Upper lobe of left lung (tissue), 6 donors: Measurements from ENCODE around the gene RNASE8. TPM values are rescaled to one million over a fixed set of nuclear protein-coding genes. Genes with fewer than 3 reads are reported as not detected.

ENCODE experiments used
- ATAC-seq, 2 donors: fragments of 200-7000 bp; cut with Tn5 transposase; one replicate each; pipeline ENCODE4 v1.9.1; 2022; ENCODE audit warnings: mild to moderate bottlenecking in 2 of 2, moderate library complexity in 2 of 2; ENCODE audit not compliant: low FRiP score in 2 of 2
- DNase-seq, 2 donors: peaks; one replicate each; pipeline ENCODE4 v3.0.0-alpha.2; 2019 to 2020
- H3K27ac ChIP-seq, 4 donors: fragments of 200-600 bp; sonication (generic); one replicate each; pipeline ENCODE4 v1.5.1; 2016 to 2019
- H3K27me3 ChIP-seq, 4 donors: fragments of 200-600 bp; sonication (generic); one replicate each; pipeline ENCODE4 v1.5.1; 2017 to 2019
- H3K36me3 ChIP-seq, 4 donors: fragments of 200-600 bp; sonication (generic); one replicate each; pipeline ENCODE4 v1.5.1; 2016 to 2019
- H3K4me1 ChIP-seq, 4 donors: fragments of 200-600 bp; sonication (generic); one replicate each; pipeline ENCODE4 v1.5.1; 2018 to 2019
- H3K4me3 ChIP-seq, 4 donors: fragments of 200-600 bp; sonication (generic); one replicate each; pipeline ENCODE4 v1.5.1; 2017 to 2019; ENCODE audit warnings: mild to moderate bottlenecking in 2 of 4, moderate library complexity in 1 of 4
- H3K9me3 ChIP-seq, 4 donors: fragments of 200-600 bp; sonication (generic); one replicate each; pipeline ENCODE4 v1.5.1; 2018 to 2019
- EP300 ChIP-seq, 4 donors: sonication (generic); formaldehyde crosslinking; IDR thresholded peaks; one replicate each; pipeline ENCODE4 v1.5.1; 2017; ENCODE audit warnings: antibody characterized with exemption in 4 of 4, control low read depth in 2 of 4
- POLR2A ChIP-seq, 4 donors: fragments of 450-650 bp; IDR thresholded peaks; one replicate each; pipeline ENCODE4 v1.5.1; 2016 to 2017; ENCODE audit warnings: antibody characterized with exemption in 4 of 4, mild to moderate bottlenecking in 2 of 4
- POLR2AphosphoS5 ChIP-seq, 2 donors: sonication (generic); formaldehyde crosslinking; IDR thresholded peaks; one replicate each; pipeline ENCODE4 v1.5.1; 2017; ENCODE audit warnings: antibody characterized with exemption in 2 of 2
- WGBS, 2 donors: methylation state at CpG; one replicate each; pipeline ENCODE4 v1.1.5; 2017 to 2018; 5-methylcytosine and 5-hydroxymethylcytosine counted together
- total RNA-seq, 6 donors: library from RNA; depleted of rRNA in 4 of 6; stranded (reverse); fragments of >200 nt in 4 of 6; gene quantifications; one replicate each; pipeline versions ENCODE4 v1.1.0 to v1.2.1, GENCODE V29; 2016 to 2021
- TF ChIP-seq, protein P1 (sequence below), 6 experiments: fragments of 450-650 bp in 4 of 6; fragments of 200-600 bp in 2 of 6; sonication (generic) in 2 of 6; IDR thresholded peaks; one replicate each; pipeline ENCODE4 v1.5.1; 2016 to 2019; ENCODE audit warnings: antibody characterized with exemption in 6 of 6
- donor health status: DM: no; HTN: no; CAD: no; lungs with moderate emphysema.
- donor health status: DM: no; HTN: yes; CAD: no; lungs with severe emphysema.

Gene RNASE8
- total RNA-seq, 6 donors from 2014 or later = not detected

DNA sequence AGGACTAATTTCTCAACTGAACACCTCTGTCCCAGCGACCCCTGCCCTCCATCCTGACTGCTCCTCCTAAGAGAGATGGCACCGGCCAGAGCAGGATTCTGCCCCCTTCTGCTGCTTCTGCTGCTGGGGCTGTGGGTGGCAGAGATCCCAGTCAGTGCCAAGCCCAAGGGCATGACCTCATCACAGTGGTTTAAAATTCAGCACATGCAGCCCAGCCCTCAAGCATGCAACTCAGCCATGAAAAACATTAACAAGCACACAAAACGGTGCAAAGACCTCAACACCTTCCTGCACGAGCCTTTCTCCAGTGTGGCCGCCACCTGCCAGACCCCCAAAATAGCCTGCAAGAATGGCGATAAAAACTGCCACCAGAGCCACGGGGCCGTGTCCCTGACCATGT is 14.7 kb upstream of the RNASE8 start:
- Histone ChIP-seq H3K4me1 (peaks cover 36 to 49% (median 41%) of the 10 kb centered on the region in 4 donors), H3K9me3 (no peaks in the 10 kb centered on the region), H3K27ac (peak overlapping the region in 2 of 4 donors; percentile 40 to 70), H3K27me3 (no peaks in the 10 kb centered on the region), H3K36me3 (no peaks in the 10 kb centered on the region), H3K4me3 (no peak overlapping the region)
- TF ChIP-seq, protein P1, sequence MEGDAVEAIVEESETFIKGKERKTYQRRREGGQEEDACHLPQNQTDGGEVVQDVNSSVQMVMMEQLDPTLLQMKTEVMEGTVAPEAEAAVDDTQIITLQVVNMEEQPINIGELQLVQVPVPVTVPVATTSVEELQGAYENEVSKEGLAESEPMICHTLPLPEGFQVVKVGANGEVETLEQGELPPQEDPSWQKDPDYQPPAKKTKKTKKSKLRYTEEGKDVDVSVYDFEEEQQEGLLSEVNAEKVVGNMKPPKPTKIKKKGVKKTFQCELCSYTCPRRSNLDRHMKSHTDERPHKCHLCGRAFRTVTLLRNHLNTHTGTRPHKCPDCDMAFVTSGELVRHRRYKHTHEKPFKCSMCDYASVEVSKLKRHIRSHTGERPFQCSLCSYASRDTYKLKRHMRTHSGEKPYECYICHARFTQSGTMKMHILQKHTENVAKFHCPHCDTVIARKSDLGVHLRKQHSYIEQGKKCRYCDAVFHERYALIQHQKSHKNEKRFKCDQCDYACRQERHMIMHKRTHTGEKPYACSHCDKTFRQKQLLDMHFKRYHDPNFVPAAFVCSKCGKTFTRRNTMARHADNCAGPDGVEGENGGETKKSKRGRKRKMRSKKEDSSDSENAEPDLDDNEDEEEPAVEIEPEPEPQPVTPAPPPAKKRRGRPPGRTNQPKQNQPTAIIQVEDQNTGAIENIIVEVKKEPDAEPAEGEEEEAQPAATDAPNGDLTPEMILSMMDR (IDR thresholded peaks at IDR 0.05) = no peak
- no peak for TF ChIP-seq POLR2AphosphoS5 (IDR thresholded peaks at IDR 0.05)
- DNase-seq (no peak), ATAC-seq (no peak)
- 49 to 67% methylated on average over 8 of the region's 8 CpGs for WGBS, 2 donors

DNA sequence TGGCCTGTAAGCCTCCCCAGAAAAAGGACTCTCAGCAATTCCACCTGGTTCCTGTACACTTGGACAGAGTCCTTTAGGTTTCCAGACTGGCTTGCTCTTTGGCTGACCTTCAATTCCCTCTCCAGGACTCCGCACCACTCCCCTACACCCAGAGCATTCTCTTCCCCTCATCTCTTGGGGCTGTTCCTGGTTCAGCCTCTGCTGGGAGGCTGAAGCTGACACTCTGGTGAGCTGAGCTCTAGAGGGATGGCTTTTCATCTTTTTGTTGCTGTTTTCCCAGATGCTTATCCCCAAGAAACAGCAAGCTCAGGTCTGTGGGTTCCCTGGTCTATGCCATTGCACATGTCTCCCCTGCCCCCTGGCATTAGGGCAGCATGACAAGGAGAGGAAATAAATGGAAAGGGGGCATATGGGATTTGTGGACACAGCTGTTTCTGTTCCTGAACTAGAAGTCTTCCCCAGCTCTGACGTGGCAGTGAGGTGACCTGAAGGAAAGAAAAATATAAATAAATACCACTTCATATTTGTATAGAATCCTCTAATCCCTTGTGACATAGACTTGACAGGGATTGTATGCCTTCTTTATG is 14.1 kb upstream of the RNASE8 start:
- Histone ChIP-seq H3K36me3 (no peaks in the 10 kb centered on the region), H3K27ac (peak overlapping the region in 2 of 4 donors; percentile 40 to 70), H3K4me1 (peaks cover 38 to 48% (median 40%) of the 10 kb centered on the region in 4 donors), H3K9me3 (no peaks in the 10 kb centered on the region), H3K27me3 (no peaks in the 10 kb centered on the region), H3K4me3 (no peak overlapping the region)
- no peak for DNase-seq
- WGBS, 2 donors = 31 to 41% methylated on average over 2 of the region's 2 CpGs
- no peak for TF ChIP-seq EP300 (IDR thresholded peaks at IDR 0.05)
- TF ChIP-seq POLR2A (IDR thresholded peaks at IDR 0.05) = no peak
- no peak for ATAC-seq

DNA sequence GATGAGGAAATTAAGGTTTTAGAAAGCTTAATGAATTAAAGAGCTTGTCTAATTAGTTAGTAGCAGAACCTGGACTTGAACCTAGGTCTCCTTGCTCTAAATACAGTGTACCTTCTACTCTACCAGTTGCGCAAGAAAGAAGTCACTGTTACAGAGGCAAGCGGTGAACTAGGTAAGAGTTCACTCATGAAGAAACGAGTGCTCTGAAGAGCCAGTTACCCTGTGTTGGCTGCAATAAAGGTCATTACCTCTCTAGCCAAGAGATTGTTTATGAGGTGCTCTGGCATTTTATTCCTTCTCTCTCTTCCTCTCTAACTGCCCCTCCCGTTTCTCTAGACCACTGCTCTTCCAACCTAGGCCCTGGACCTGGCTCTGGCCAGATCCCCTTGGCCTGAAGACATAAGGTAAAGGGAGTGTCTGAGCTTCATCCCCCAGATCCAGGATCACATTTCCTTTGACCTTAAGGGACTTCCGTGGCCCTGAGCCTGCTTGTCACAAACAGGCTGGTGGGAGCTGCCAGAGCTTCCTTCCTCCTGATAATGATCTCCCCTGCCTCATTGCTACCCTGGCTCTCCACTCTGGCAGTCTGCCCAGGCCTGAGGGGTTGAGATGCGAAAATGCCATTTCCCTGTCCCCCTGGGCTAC is 13.5 kb upstream of the RNASE8 start:
- ATAC-seq (no peak), DNase-seq (peak in 1 of 2 donors; percentile 41)
- 23 to 36% methylated on average over 6 of the region's 6 CpGs for WGBS, 2 donors
- H3K27ac ChIP-seq = peak overlapping the region in 3 of 4 donors; percentile 8 to 70 (median 40)
- TF ChIP-seq, protein P1 (IDR thresholded peaks at IDR 0.05) = no peak
- TF ChIP-seq POLR2A (IDR thresholded peaks at IDR 0.05) (no peak), EP300 (IDR thresholded peaks at IDR 0.05) (peak in 1 of 4 donors; percentile 23), POLR2AphosphoS5 (IDR thresholded peaks at IDR 0.05) (peak; percentile 55 to 61)
- H3K36me3 ChIP-seq = no peaks in the 10 kb centered on the region
- no peaks in the 10 kb centered on the region for H3K27me3 ChIP-seq
- no peaks in the 10 kb centered on the region for H3K9me3 ChIP-seq
- no peak overlapping the region for H3K4me3 ChIP-seq
- peaks cover 34 to 42% (median 34%) of the 10 kb centered on the region in 4 donors for H3K4me1 ChIP-seq

DNA sequence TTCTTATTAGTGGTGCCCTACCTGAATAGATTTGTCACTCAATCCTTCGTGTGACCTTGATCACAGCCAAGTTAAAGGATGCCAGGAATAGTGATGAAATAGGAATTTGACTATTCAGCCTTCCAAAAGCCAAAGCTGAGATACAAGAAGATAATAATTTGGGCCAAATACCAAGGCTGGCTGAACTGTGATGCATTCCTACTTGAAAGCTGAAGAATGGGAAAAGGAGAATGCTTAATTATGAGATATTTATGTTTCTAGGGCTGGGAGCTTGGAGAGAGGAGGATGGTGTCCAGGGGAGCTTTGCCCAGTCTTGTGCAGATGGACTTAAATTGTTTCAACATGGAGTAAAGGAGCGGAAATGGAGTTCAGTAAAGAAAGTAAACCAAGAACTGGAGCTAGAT is 10.2 kb upstream of the RNASE8 start:
- Histone ChIP-seq H3K9me3 (no peaks in the 10 kb centered on the region), H3K36me3 (no peaks in the 10 kb centered on the region), H3K27ac (no peak overlapping the region), H3K4me3 (no peak overlapping the region), H3K27me3 (no peaks in the 10 kb centered on the region), H3K4me1 (peaks cover 24 to 34% (median 25%) of the 10 kb centered on the region in 4 donors)
- DNase-seq (no peak), ATAC-seq (no peak)
- 63 to 65% methylated on average over 2 of the region's 2 CpGs for WGBS, 2 donors
- TF ChIP-seq POLR2AphosphoS5 (IDR thresholded peaks at IDR 0.05) (no peak), EP300 (IDR thresholded peaks at IDR 0.05) (no peak), POLR2A (IDR thresholded peaks at IDR 0.05) (no peak)
- TF ChIP-seq, protein P1 (IDR thresholded peaks at IDR 0.05) = no peak

DNA sequence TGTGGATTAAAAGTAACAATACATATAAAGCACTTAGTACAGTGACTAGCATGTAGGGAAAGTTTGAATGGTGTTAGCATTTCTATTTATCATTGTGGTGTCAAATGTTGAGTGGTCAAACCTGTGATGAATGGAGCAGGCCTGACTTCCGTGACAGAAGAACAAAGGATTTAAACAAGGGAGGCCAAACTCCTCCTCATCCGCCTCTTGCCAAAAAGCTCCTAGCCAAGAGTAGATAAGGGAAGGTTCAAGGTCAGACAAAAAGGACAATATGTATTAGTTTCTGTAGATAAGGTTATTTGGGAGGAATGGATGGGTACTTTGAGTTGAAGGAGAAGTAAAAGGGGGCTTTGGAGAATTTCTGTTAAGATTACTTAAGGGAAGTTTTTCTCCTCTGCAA is 9.0 kb upstream of the RNASE8 start:
- Histone ChIP-seq H3K27ac (no peak overlapping the region), H3K27me3 (no peaks in the 10 kb centered on the region), H3K4me3 (no peak overlapping the region), H3K4me1 (peaks cover 14 to 22% (median 17%) of the 10 kb centered on the region in 4 donors), H3K9me3 (no peaks in the 10 kb centered on the region), H3K36me3 (no peaks in the 10 kb centered on the region)
- DNase-seq = no peak
- 60 to 65% methylated on average over 2 of the region's 2 CpGs for WGBS, 2 donors
- ATAC-seq = no peak
- TF ChIP-seq, protein P1 (IDR thresholded peaks at IDR 0.05) = no peak
- TF ChIP-seq POLR2A (IDR thresholded peaks at IDR 0.05) (no peak), EP300 (IDR thresholded peaks at IDR 0.05) (no peak), POLR2AphosphoS5 (IDR thresholded peaks at IDR 0.05) (no peak)
